OCI-LY3 (cell line): ENCODE data around the gene CALY.

Source experiments
- CTCF ChIP-seq: fragments of 200-600, 300-600 bp; sonication (generic); IDR thresholded peaks from 2 replicates; pipeline ENCODE4 v1.5.1; 2014; ENCODE audit warnings: antibody characterized with exemption, low read length, low read depth
- EZH2phosphoT487 ChIP-seq: fragments of 200-600 bp; shearing (Covaris generic); IDR thresholded peaks from 2 replicates; pipeline ENCODE4 v1.6.1; 2018; ENCODE audit warnings: antibody characterized with exemption, mixed run types, low read depth

GRCh38 chr10:133281628-133282372 lies 54.9 kb downstream of the CALY start:
- TF ChIP-seq CTCF (no peak), EZH2phosphoT487 (no peak)
